H1 (cell line): Measurements from ENCODE around the gene SPI1. TPM values are rescaled to one million over a fixed set of nuclear protein-coding genes. Genes with fewer than 3 reads are reported as not detected.

Experiments used
- ASH2L ChIP-seq: fragments of 200-600, 300-600 bp; sonication (generic); IDR thresholded peaks from one replicate; pipeline ENCODE4 v1.7.1; 2017; ENCODE audit warnings: low read length
- ATF2 ChIP-seq: IDR thresholded peaks from 2 replicates; pipeline ENCODE4 v1.6.1; 2012; ENCODE audit warnings: low read length, inconsistent platforms
- BRCA1 ChIP-seq: IDR thresholded peaks from 2 replicates; pipeline ENCODE4 v1.6.1; 2012; ENCODE audit warnings: low read depth, low read length, improper control_type of control experiment
- CHD1 ChIP-seq: IDR thresholded peaks from 2 replicates; pipeline ENCODE4 v1.6.1; 2012; ENCODE audit warnings: low read depth, low read length, improper control_type of control experiment
- CTBP2 ChIP-seq: IDR thresholded peaks from 2 replicates; pipeline ENCODE4 v1.7.0; 2011; ENCODE audit warnings: borderline replicate concordance, mild to moderate bottlenecking, moderate library complexity, mixed read lengths, low read length; ENCODE audit not compliant: insufficient read depth, insufficient read length
- HDAC2 ChIP-seq, 2 experiments: fragments of 300-600 bp in 1 of 2; sonication (generic) in 1 of 2; IDR thresholded peaks; 2 replicates each; pipeline ENCODE4 v1.6.1; 2011 to 2012; ENCODE audit warnings: low read depth in 2 of 2, low read length in 2 of 2, mild to moderate bottlenecking in 2 of 2, moderate library complexity in 2 of 2, borderline replicate concordance in 1 of 2, inconsistent platforms in 1 of 2
- HDAC6 ChIP-seq: IDR thresholded peaks from one replicate; pipeline ENCODE4 v1.7.1; 2012; ENCODE audit warnings: low read depth, mild to moderate bottlenecking, inconsistent platforms, low read length, moderate library complexity
- JUN ChIP-seq: IDR thresholded peaks from 2 replicates; pipeline ENCODE4 v1.6.1; 2011; ENCODE audit warnings: low read depth, mild to moderate bottlenecking, improper control_type of control experiment, low read length
- KDM1A ChIP-seq: fragments of 200-600, 300-600 bp; sonication (generic); IDR thresholded peaks from 2 replicates; pipeline ENCODE4 v1.7.1; 2016; ENCODE audit warnings: mild to moderate bottlenecking, low read length, borderline replicate concordance
- MAFK ChIP-seq: IDR thresholded peaks from 2 replicates; pipeline ENCODE4 v1.6.1; 2012; ENCODE audit warnings: low read depth, mild to moderate bottlenecking, improper control_type of control experiment, low read length
- POLR2A ChIP-seq, 2 experiments: IDR thresholded peaks; 1 replicate in 1 of 2; 2 replicates in 1 of 2; pipeline ENCODE4 v1.6.1; 2011; ENCODE audit warnings: low read depth in 2 of 2, low read length in 2 of 2, mild to moderate bottlenecking in 2 of 2; ENCODE audit errors: control extremely low read depth in 1 of 2
- RNF2 ChIP-seq: fragments of 200-900, 300-1000 bp; sonication (generic); IDR thresholded peaks from 2 replicates; pipeline ENCODE4 v1.7.1; 2016; ENCODE audit warnings: borderline replicate concordance, low read depth, mild to moderate bottlenecking, antibody characterized with exemption, low read length; ENCODE audit not compliant: poor library complexity, severe bottlenecking; ENCODE audit errors: missing control alignments
- RXRA ChIP-seq: IDR thresholded peaks from 2 replicates; pipeline ENCODE4 v1.6.1; 2011; ENCODE audit warnings: low read depth, mild to moderate bottlenecking, low read length, moderate library complexity; ENCODE audit not compliant: insufficient read depth
- SP1 ChIP-seq: IDR thresholded peaks from 2 replicates; pipeline ENCODE4 v1.6.1; 2011; ENCODE audit warnings: low read depth, low read length
- SRF ChIP-seq: IDR thresholded peaks from 2 replicates; pipeline ENCODE4 v1.6.1; 2011; ENCODE audit warnings: mild to moderate bottlenecking, low read depth, low read length, moderate library complexity
- TAF7 ChIP-seq: optimal IDR thresholded peaks from 2 replicates; pipeline ENCODE3; 2011; ENCODE audit warnings: low read depth, mild to moderate bottlenecking, inconsistent platforms, low read length, moderate library complexity, borderline replicate concordance
- ZNF274 ChIP-seq: IDR thresholded peaks from 2 replicates; pipeline ENCODE4 v1.7.0; 2012; ENCODE audit warnings: low read length, borderline replicate concordance; ENCODE audit errors: extremely low read depth
- polyA plus RNA-seq, 7 experiments: library from polyadenylated mRNA; depleted of rRNA in 3 of 7; stranded (reverse) in 5 of 7; unstranded in 2 of 7; fragments of >200 nt in 5 of 7; fragments of 200-250 nt in 2 of 7; gene quantifications; 1 replicate in 5 of 7; 2 replicates in 1 of 7; 4 replicates in 1 of 7; pipeline versions ENCODE4 v1.2.1 to v1.2.3, GENCODE V29; 2011 to 2013; ENCODE audit warnings: missing spikeins in 2 of 7, mixed read lengths in 2 of 7
- total RNA-seq: library from RNA; stranded (reverse); fragmentation: NEBNext Ultra II Directional; extraction: Animal tissue kit (Norgen Biotek cat#: 25700); gene quantifications from 2 replicates; pipeline ENCODE4 v1.2.1, GENCODE V29; 2021

The SPI1 gene
- total and polyA plus RNA-seq, 2 of the 8 experiments (the other 6 are each of a cell fraction or from before 2014, with no cell fraction given), result 0.12 TPM; not detected in 1

DNA sequence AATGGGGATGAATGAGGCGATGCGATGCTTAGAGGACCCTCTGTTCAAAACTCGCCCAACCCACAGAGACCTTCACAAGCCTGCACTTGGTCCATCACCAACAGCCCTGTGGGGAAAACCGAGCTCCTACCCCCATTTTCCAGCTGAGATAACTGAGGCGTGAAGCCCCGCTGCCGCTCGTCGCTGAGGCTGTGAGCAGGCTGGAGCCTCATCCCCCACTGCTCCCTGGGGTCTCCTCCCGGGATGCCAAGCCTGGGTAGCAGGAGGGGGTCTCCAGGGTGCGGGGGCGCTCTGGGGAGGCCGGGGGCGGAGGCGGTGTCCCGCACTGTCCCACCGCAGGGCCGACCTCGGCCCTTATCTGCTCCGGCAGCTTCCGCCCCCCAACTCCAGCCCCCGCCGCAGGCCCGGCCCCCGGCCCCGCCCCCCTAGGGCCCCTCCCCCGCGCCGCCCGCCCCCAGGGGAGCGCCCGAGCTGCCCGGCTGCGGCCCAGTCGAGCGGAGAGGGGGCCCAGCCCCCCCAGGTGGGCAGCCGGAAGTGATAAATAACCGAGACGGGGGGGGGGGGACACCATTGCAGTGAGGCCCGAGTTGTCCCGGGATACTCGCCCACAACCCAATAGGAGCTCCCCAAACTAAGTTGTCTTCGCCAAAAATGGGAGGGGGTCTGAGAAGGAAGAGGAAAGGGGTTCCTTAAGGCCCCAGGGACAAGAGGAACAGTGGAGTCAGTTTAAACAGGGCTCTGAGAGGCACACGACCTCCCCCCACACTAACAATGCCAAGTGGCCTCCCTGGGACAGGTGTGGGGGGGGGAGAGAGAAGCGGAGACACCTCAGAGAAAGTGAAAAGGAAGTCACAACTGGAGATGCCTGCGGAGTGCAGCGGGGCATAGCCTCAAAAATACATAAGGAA, 21.8 kb upstream of the SPI1 start (continued):
- TF ChIP-seq JUN, result no peak
- TF ChIP-seq POLR2A (IDR thresholded peaks at IDR 0.05; ENCODE audit: control extremely low read depth in 1 of 2, low read depth in 2 of 2, low read length in 2 of 2), result peak in 1 of 2 experiments; percentile 32; a peak in 1 of 3 replicates
- TF ChIP-seq ZNF274, result no peak
- TF ChIP-seq ATF2, result no peak
- peak; percentile 31 for TF ChIP-seq TAF7
- no peak for TF ChIP-seq RNF2
- TF ChIP-seq SRF, result no peak
- TF ChIP-seq KDM1A, result peak; percentile 98
- no peak for TF ChIP-seq SP1
- TF ChIP-seq CHD1, result no peak
- TF ChIP-seq CTBP2, result no peak
- peak in 1 of 2 experiments; percentile 91; a peak in 2 of 4 replicates for TF ChIP-seq HDAC2 (IDR thresholded peaks at IDR 0.05; ENCODE audit: borderline replicate concordance in 1 of 2, low read depth in 2 of 2, low read length in 2 of 2)
- TF ChIP-seq BRCA1, result no peak
- TF ChIP-seq ASH2L, result peak; percentile 56
- TF ChIP-seq MAFK, result no peak
- TF ChIP-seq RXRA, result no peak
- TF ChIP-seq HDAC6, result no peak
